HEK293T (cell line): ENCODE results near the gene THSD7A.

ENCODE experiments used
- ARNT ChIP-seq: fragments of 450-650 bp; IDR thresholded peaks from 2 replicates; pipeline ENCODE4 v1.6.1; 2017; ENCODE audit warnings: mild to moderate bottlenecking
- BHLHE40 ChIP-seq: fragments of 450-650 bp; IDR thresholded peaks from 2 replicates; pipeline ENCODE4 v1.6.1; 2016; ENCODE audit warnings: mild to moderate bottlenecking, moderate library complexity, borderline replicate concordance
- ELF4 ChIP-seq: fragments of 450-650 bp; IDR thresholded peaks from 2 replicates; pipeline ENCODE4 v1.6.1; 2017; ENCODE audit warnings: antibody characterized with exemption
- FOXA1 ChIP-seq: fragments of 450-650 bp; IDR thresholded peaks from 2 replicates; pipeline ENCODE4 v1.6.1; 2016; ENCODE audit warnings: mild to moderate bottlenecking
- FOXK2 ChIP-seq: fragments of 450-650 bp; IDR thresholded peaks from 2 replicates; pipeline ENCODE4 v1.6.1; 2016; ENCODE audit warnings: mild to moderate bottlenecking
- FOXM1 ChIP-seq: fragments of 450-650 bp; IDR thresholded peaks from 2 replicates; pipeline ENCODE4 v1.6.1; 2017; ENCODE audit warnings: mild to moderate bottlenecking, borderline replicate concordance
- HDGF ChIP-seq: fragments of 450-650 bp; IDR thresholded peaks from 2 replicates; pipeline ENCODE4 v1.6.1; 2017; ENCODE audit warnings: antibody characterized with exemption, borderline replicate concordance
- NFRKB ChIP-seq: fragments of 450-650 bp; IDR thresholded peaks from 2 replicates; pipeline ENCODE4 v1.6.1; 2016; ENCODE audit warnings: mild to moderate bottlenecking, moderate library complexity
- SP1 ChIP-seq: fragments of 450-650 bp; IDR thresholded peaks from 2 replicates; pipeline ENCODE4 v1.6.1; 2017
- SUZ12 ChIP-seq: fragments of 450-650 bp; IDR thresholded peaks from 2 replicates; pipeline ENCODE4 v1.6.1; 2016; ENCODE audit warnings: mild to moderate bottlenecking
- TARDBP ChIP-seq: fragments of 450-650 bp; IDR thresholded peaks from 2 replicates; pipeline ENCODE4 v1.6.1; 2016
- ZNF384 ChIP-seq: fragments of 450-650 bp; IDR thresholded peaks from 2 replicates; pipeline ENCODE4 v1.6.1; 2016

DNA sequence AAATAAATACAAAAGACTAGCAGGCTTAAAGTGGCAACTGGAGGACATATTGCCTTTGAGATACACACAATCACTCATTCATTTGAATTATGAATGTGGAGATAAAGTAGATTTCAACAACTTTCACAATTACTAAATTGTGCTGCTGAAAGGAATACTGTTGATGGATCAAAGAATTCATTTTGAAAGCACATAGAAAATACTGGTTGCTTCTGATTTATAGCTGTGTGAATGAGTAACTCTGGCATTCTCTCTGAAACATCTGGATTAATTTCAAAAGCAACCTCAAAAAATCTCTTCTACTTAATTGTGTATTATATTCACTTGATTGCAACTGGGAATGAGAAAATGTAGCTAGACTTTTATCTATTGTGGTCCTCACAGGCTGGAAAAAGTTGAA is 397.6 kb downstream of the THSD7A start:
- TF ChIP-seq SP1 (no peak), HDGF (no peak), ELF4 (no peak), BHLHE40 (no peak), ARNT (no peak), FOXA1 (no peak), SUZ12 (no peak), FOXK2 (no peak), NFRKB (no peak), TARDBP (no peak), FOXM1 (no peak), ZNF384 (no peak)
